Esophagus squamous epithelium (tissue), 5 donors: ENCODE results near the gene USP10. TPM values are rescaled to one million over a fixed set of nuclear protein-coding genes. Genes with fewer than 3 reads are reported as not detected.

Source experiments
- DNase-seq: peaks from one replicate; lab custom pipeline; 2025; lab: John Stamatoyannopoulos, UW
- H3K27ac ChIP-seq, 4 donors: fragments of 200-600 bp; sonication (generic); one replicate each; pipeline ENCODE4 v1.5.1; 2016 to 2019; ENCODE audit warnings: mild to moderate bottlenecking in 1 of 4
- H3K27me3 ChIP-seq, 4 donors: fragments of 200-600 bp; sonication (generic); 1 replicate in 3 of 4; 2 replicates in 1 of 4; pipeline versions ENCODE4 v1.5.1 to v1.6.0; 2017 to 2021; ENCODE audit warnings: antibody characterized with exemption in 1 of 4
- H3K36me3 ChIP-seq, 3 donors: fragments of 200-600 bp; sonication (generic); one replicate each; pipeline ENCODE4 v1.5.1; 2016 to 2019
- H3K4me1 ChIP-seq, 3 donors: fragments of 200-600 bp; sonication (generic); one replicate each; pipeline ENCODE4 v1.5.1; 2017 to 2019
- H3K4me3 ChIP-seq, 4 donors: fragments of 200-600 bp; sonication (generic); 1 replicate in 3 of 4; 2 replicates in 1 of 4; pipeline ENCODE4 v1.5.1; 2016 to 2019; ENCODE audit warnings: mild to moderate bottlenecking in 2 of 4, moderate library complexity in 1 of 4
- H3K9me3 ChIP-seq, 3 donors: fragments of 200-600 bp; sonication (generic); one replicate each; pipeline ENCODE4 v1.5.1; 2016 to 2019
- CTCF ChIP-seq, 6 experiments: fragments of 450-650 bp in 4 of 6; fragments of 200-600 bp in 2 of 6; sonication (generic) in 2 of 6; IDR thresholded peaks; one replicate each; pipeline ENCODE4 v1.5.1; 2016 to 2019; ENCODE audit warnings: antibody characterized with exemption in 6 of 6, mild to moderate bottlenecking in 4 of 6, moderate library complexity in 4 of 6
- POLR2A ChIP-seq, 4 donors: fragments of 450-650 bp; IDR thresholded peaks; one replicate each; pipeline ENCODE4 v1.6.1; 2017; ENCODE audit warnings: antibody characterized with exemption in 4 of 4, mild to moderate bottlenecking in 4 of 4, moderate library complexity in 3 of 4
- WGBS, 2 donors: methylation state at CpG; one replicate each; pipeline ENCODE4 v1.1.5; 2018; 5-methylcytosine and 5-hydroxymethylcytosine counted together
- intact Hi-C: fragments of 100-400 bp; cut with DNase I; formaldehyde crosslinking; loops from one replicate; pipeline ENCODE4 v1.15.0; 2022
- total RNA-seq, 4 donors: library from RNA; depleted of rRNA; stranded (reverse); fragments of >200 nt; gene quantifications; one replicate each; pipeline ENCODE4 v1.1.0, GENCODE V29; 2016
- donor health status: DM: yes; HTN: yes; CAD: no.

USP10 gene
- total RNA-seq, 4 donors from 2014 or later, result 44.7 to 71.5 (median 56.0) TPM

GRCh38 chr16:84677017-84677803, 22.6 kb upstream of the USP10 start:
- Histone ChIP-seq H3K36me3 (no peaks in the 10 kb centered on the region), H3K9me3 (no peaks in the 10 kb centered on the region), H3K27me3 (peaks cover 0 to 20% (median 0%) of the 10 kb centered on the region in 4 donors), H3K4me1 (peaks cover 0 to 5% (median 0%) of the 10 kb centered on the region in 3 donors), H3K4me3 (no peak overlapping the region), H3K27ac (no peak overlapping the region)
- TF ChIP-seq CTCF (IDR thresholded peaks at IDR 0.05), result no peak
- no peak for TF ChIP-seq POLR2A (IDR thresholded peaks at IDR 0.05)
- 68 to 70% methylated on average over 12 to 13 of the region's 14 CpGs for WGBS, 2 donors
- DNase-seq, result no peak
- intact Hi-C loops, result no loop called here

- TF ChIP-seq POLR2A (IDR thresholded peaks at IDR 0.05) (no peak), CTCF (IDR thresholded peaks at IDR 0.05) (no peak)
- H3K4me1 ChIP-seq, result no peaks in the 10 kb centered on the region
- H3K27me3 ChIP-seq, result peaks cover 0 to 20% (median 0%) of the 10 kb centered on the region in 4 donors
- H3K4me3 ChIP-seq, result no peak overlapping the region
- no peaks in the 10 kb centered on the region for H3K9me3 ChIP-seq
- no peaks in the 10 kb centered on the region for H3K36me3 ChIP-seq
- intact Hi-C loops, result no loop called here
- 61 to 74% methylated on average over 10 of the region's 10 CpGs for WGBS, 2 donors
- no peak overlapping the region for H3K27ac ChIP-seq
- DNase-seq, result no peak
These were observed 22.0 kb upstream of the USP10 start for GRCh38 chr16:84677849-84678248.

DNA sequence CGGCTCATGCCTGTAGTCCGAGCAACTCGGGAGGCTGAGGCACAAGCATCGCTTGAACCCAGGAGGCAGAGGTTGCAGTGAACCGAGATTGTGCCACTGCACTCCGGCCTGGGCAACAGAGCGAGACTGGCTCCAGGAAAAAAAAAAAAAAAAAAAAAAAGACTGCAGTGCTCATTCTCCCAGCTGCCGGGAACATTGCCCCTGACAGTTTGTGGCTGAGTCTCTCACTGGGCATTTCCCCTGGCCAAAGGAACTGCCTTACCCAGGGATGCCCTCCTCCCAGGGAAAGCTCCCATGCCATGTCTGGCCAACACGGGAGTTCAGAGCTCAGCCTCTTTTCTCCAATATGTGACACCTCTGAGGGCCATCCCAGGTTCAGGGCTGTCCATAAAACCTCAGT, 21.3 kb upstream of the USP10 start:
- no peak overlapping the region for H3K27ac ChIP-seq
- intact Hi-C loops, result no loop called here
- 77 to 86% methylated on average over 4 to 7 of the region's 9 CpGs for WGBS, 2 donors
- no peaks in the 10 kb centered on the region for H3K4me1 ChIP-seq
- no peak overlapping the region for H3K4me3 ChIP-seq
- H3K36me3 ChIP-seq, result no peaks in the 10 kb centered on the region
- no peak for TF ChIP-seq CTCF (IDR thresholded peaks at IDR 0.05)
- TF ChIP-seq POLR2A (IDR thresholded peaks at IDR 0.05), result no peak
- H3K9me3 ChIP-seq, result no peaks in the 10 kb centered on the region
- no peak for DNase-seq
- peaks cover 0 to 25% (median 0%) of the 10 kb centered on the region in 4 donors for H3K27me3 ChIP-seq

GRCh38 chr16:84680165-84680842, 19.5 kb upstream of the USP10 start:
- Histone ChIP-seq H3K27me3 (peaks cover 0 to 35% (median 0%) of the 10 kb centered on the region in 4 donors), H3K27ac (no peak overlapping the region), H3K4me1 (no peaks in the 10 kb centered on the region), H3K9me3 (no peaks in the 10 kb centered on the region), H3K4me3 (no peak overlapping the region), H3K36me3 (no peaks in the 10 kb centered on the region)
- intact Hi-C loops, result no loop called here
- TF ChIP-seq CTCF (IDR thresholded peaks at IDR 0.05), result no peak
- no peak for TF ChIP-seq POLR2A (IDR thresholded peaks at IDR 0.05)
- 80 to 84% methylated on average over 10 of the region's 10 CpGs for WGBS, 2 donors
- DNase-seq, result no peak
